HTR-8/SVneo (cell line): ENCODE measurements around the gene ANKS6.

Source experiments
- DNase-seq: peaks from one replicate; pipeline ENCODE4 v3.0.0; 2011; ENCODE audit warnings: low spot score, mixed read lengths; ENCODE audit not compliant: insufficient read length
- FAIRE-seq: peaks from 2 replicates; lab custom pipeline; 2011; peaks lifted over from hg19 to GRCh38; lab: Jason Lieb, UNC

Gene ANKS6

DNA sequence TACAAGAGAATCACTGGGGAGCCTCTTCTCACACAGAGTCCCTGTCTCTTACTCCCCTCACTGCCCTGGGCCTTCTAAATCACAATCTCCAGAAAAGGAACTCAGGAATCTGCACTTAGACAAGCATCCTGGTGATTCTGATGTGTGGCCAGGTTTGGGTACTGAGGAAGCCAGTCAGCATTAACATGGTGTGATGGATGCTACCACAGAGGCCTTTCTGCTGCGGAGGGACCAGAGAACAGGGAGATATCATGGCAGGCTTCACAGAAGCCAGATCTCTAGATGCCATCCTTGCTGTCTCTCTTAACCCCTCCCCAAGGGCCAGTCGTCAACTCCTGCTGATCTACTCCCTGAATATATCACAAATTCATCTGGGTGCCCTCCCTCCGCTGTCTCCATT, 1.6 kb downstream of the ANKS6 start:
- FAIRE-seq = no peak

DNA sequence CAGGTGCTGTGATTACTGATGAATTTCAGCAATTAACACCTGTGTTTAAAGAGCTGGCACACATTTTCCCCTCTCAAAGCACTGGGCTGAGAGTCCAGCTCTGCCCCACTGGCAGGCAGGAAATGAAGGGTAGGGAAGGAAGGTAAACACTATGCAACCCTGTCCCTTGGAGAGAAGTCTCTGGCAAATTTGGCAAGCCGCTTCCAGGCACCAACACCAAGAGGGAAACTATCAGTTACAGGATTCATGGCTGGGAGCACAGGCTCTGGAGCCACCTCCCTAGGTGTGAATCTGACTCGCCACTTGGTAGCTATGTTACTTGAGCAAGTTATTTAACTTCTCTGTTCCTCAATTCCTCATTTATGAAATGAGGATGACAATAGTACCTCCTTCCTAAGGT, 3.3 kb downstream of the ANKS6 start:
- DNase-seq = no peak
- no peak for FAIRE-seq

More for the DNA sequence above, 1.6 kb downstream of the ANKS6 start:
- no peak for DNase-seq

- no peak for DNase-seq
- no peak for FAIRE-seq
These were observed 4.5 kb downstream of the ANKS6 start for GRCh38 chr9:98791608-98792490.

DNA sequence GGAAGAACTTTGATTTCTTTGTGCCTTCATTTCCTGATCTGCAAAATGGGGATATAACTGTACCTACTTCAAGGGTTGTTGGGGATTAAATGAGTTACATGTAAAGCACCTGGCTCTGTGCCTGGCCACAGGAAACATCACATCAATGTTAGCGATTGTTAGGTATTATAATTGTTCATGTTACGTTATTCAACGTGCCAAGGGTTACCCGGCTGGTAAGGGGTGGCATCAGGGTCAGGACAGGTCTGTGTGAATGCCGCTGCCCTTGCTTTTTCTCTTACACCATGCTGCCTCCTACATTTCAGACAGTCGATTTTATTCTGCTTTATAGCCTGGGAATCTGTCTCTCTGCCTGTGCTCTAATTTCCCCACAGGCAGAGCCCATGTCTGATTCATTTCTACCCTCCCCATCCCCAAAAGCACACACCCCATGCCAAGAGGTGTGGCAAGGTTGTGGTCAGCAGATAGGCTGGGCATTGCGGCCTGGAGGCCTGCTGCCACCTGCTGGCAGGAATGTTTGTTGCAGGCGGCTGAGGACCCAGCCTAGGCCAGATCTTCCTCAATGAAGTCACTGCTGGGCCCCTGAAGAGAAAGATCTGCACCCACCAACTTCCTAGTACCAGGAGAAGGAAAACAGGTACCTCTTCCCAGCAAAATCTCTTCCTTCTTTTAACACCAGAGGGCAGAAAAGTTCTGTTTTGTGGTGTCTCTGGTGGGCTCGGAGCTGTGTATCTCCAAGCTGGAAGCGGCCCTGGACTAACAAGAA, 5.3 kb downstream of the ANKS6 start:
- FAIRE-seq (peak; percentile 20), DNase-seq (peak; percentile 86)

- DNase-seq (no peak), FAIRE-seq (no peak)
These were observed 6.1 kb downstream of the ANKS6 start for GRCh38 chr9:98790134-98790841.

- DNase-seq (no peak), FAIRE-seq (no peak)
These were observed 6.7 kb downstream of the ANKS6 start for GRCh38 chr9:98789483-98790133.

DNA sequence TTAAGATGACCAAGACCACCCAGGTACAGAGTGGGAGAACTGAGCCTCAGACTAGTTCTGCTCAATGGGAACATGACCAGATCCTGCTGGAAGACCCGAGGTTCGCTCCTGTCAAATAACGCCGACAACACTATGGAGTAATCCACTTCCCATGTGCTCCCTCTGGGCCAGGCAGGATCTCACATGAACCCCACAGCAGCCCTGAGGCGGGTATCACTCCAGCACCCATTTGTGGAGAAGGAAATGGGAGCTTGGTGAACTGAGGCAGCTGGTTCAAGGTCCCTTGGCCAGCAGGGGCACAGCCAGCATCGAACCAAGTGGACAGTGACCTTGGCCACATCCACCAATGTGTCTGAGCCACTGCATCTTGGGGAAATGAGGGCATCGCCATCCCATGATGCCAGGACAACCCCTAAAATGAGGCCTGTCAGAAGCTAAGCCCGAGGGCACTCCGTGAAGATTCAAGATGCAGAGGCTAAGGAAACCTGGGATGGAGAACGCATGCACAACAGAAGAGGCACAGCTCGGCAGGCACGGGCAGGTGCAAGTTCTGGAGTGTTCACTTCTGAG, 8.5 kb downstream of the ANKS6 start:
- DNase-seq (no peak), FAIRE-seq (no peak)

DNA sequence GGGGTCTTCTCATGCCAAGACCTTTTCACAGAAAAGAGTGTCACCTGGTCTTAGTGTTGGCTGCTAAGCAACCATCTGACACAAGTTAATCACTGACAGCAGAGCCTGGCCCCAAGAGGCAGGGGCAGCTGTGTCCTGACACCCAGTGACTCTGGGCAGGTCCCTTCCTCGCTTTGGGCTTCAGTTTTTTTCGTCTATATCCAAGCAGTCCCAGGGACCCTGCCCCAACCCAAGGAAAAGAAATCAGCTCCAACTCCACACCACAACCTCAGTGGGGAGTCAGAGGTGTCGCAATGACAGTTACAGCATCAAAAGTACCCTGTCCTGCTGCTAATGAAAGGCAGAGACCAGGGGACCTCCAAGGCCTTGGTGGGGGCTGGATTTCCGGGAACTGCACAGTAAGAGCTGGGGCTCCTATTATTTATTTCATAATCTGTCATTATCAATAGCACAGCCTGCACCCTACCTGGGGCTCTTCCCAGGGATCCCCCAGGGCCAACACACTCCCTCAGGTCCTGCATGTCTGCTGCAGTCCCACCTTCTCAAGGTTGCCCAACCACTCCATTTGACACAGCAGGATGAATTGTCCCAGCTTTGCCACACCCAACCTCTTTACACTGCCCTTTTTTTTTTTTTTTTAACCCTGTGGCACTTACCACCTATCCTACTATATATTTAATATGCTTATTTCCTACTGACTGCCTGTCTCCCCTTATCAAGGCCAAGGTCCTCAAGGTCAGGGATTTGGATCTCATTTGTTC, 9.4 kb downstream of the ANKS6 start:
- no peak for FAIRE-seq
- no peak for DNase-seq

DNA sequence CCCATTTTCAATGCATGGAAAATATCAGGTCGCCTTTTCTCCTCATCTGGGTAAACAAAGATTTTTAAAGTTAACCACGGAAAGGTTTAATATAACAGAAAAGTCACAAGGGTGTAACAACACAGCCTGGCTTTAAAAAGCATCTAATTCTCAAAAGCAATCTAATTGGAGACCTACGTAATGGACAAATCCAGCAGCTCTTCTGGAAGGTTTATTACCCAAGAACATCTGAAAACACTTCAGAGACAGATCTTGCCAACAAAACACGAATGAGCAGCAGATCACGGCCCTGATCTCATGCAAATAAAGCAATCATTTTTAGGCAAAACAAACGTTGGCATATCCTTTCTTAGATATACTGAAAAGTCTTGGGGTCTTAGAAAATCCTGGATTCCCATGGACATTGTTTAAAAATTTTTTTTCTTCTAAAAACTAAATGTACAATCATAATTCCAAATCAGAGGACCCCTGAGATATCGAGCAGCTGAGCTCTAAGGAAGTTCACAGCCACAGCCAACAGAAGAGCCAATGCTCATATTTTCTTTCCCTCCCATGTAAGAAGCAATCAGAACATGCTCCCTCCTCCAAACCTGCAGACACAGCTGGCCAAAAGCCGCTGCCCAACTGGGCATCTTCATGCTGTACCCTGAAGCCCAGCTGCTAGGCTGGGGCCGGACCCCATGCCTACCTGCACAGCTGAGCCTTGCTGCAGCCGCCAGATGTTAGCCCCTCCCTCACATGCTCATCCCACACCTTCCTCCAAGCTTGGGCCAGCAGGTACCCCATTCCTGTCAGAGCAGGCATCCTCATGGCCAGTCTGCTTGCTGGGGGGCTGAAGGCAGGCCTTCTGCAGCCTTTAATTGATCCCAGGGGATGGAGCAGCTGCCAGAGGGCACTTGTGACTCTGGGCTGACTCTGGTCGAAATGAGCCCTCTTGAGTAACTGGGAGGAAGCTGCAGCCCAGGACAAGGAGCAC, 11.2 kb downstream of the ANKS6 start:
- no peak for FAIRE-seq
- no peak for DNase-seq

- FAIRE-seq (no peak), DNase-seq (no peak)
These were observed 12.7 kb downstream of the ANKS6 start for GRCh38 chr9:98783518-98784226.

DNA sequence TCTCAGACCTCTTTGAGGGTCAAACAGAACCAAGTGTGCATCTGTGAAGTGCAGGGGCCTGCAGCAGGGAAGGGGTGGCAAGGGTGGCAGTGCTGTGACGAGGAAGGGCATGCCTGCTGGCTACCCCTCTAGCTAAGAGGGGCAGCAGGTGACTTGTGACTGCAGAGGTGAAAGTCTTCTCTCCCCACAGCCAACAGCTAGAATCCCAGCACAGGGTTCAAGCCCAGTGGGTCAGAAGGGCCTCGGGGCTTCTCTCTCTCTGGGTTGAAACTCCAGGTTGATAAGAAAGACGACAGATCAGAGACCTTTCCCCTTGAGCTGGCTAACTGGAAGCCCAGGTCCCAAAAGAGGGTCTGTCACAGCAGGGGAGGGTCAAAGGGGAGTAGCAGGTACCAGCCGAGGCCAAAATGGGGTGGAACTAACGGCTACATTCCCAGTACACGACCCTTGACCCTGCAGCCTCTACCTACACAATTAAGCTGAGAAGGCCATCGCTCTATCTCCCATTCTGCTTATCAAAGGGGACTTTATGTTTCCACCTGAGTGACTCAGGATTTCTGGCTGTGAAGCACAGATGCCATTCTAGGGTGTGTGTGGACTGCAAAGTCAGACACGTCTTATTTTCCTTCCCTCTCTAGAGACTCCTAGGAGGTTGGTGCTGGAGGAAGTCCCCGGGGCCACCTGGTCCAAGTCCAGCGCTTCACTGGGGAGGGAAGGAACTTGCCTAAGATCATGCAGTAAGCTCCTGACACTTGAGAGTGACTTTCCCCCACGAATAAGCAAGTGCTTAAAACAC, 14.6 kb downstream of the ANKS6 start:
- DNase-seq (no peak), FAIRE-seq (no peak)

- FAIRE-seq (no peak), DNase-seq (no peak)
These were observed 16.2 kb downstream of the ANKS6 start for GRCh38 chr9:98780059-98780749.

GRCh38 chr9:98778711-98779530, 17.4 kb downstream of the ANKS6 start:
- FAIRE-seq (no peak), DNase-seq (no peak)

GRCh38 chr9:98778251-98778650, 18.1 kb downstream of the ANKS6 start:
- DNase-seq (no peak), FAIRE-seq (no peak)

- FAIRE-seq = no peak
These were observed 18.7 kb downstream of the ANKS6 start for GRCh38 chr9:98777618-98778017.

More at GRCh38 chr9:98777618-98778017, 18.7 kb downstream of the ANKS6 start:
- no peak for DNase-seq
